Astrocyte (in vitro differentiated cells and primary cell): ENCODE data around the gene NLRP11.

ENCODE experiments used
- EZH2 ChIP-seq: IDR thresholded peaks from 2 replicates; pipeline ENCODE4 v1.6.1; 2012; ENCODE audit warnings: mild to moderate bottlenecking, low read length, inconsistent platforms; ENCODE audit not compliant: insufficient read depth
- TF ChIP-seq, protein P1 (sequence below): IDR thresholded peaks from 2 replicates; pipeline ENCODE4 v1.5.1; 2011; ENCODE audit warnings: low read depth, mild to moderate bottlenecking, inconsistent platforms, low read length, moderate library complexity; ENCODE audit not compliant: insufficient read depth

- TF ChIP-seq, protein P1, sequence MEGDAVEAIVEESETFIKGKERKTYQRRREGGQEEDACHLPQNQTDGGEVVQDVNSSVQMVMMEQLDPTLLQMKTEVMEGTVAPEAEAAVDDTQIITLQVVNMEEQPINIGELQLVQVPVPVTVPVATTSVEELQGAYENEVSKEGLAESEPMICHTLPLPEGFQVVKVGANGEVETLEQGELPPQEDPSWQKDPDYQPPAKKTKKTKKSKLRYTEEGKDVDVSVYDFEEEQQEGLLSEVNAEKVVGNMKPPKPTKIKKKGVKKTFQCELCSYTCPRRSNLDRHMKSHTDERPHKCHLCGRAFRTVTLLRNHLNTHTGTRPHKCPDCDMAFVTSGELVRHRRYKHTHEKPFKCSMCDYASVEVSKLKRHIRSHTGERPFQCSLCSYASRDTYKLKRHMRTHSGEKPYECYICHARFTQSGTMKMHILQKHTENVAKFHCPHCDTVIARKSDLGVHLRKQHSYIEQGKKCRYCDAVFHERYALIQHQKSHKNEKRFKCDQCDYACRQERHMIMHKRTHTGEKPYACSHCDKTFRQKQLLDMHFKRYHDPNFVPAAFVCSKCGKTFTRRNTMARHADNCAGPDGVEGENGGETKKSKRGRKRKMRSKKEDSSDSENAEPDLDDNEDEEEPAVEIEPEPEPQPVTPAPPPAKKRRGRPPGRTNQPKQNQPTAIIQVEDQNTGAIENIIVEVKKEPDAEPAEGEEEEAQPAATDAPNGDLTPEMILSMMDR, result no peak
- TF ChIP-seq EZH2, result no peak
Measured at GRCh38 chr19:55811340-55811739, 20.5 kb downstream of the NLRP11 start.
